HG03095 (cell line): ENCODE data around the gene ZNF283.
"Not testable (repeated sequence)": the region's sequence is repeated elsewhere in the genome, so short reads cannot be mapped to it uniquely, and the experiment has no call there.

Source experiments
- ATAC-seq: cut with Tn5 transposase; IDR thresholded peaks from one replicate; pipeline ENCODE4 v1.9.1; 2021; ENCODE audit warnings: moderate library complexity; ENCODE audit not compliant: unreplicated experiment

Gene ZNF283

GRCh38 chr19:43842007-43842406 lies 14.9 kb downstream of the ZNF283 start:
- ATAC-seq = no peak

- no peak for ATAC-seq
Observed at GRCh38 chr19:43847246-43847645, 20.1 kb downstream of the ZNF283 start.

- ATAC-seq = no peak
Observed at GRCh38 chr19:43847884-43848283, 20.8 kb downstream of the ZNF283 start.

GRCh38 chr19:43848821-43849220 lies 21.7 kb downstream of the ZNF283 start:
- ATAC-seq = no peak

GRCh38 chr19:43858174-43858573 lies 31.1 kb downstream of the ZNF283 start:
- no peak for ATAC-seq

- not testable (repeated sequence) for ATAC-seq
Observed at GRCh38 chr19:43866923-43867322, 39.8 kb downstream of the ZNF283 start.

- no peak for ATAC-seq
Observed at GRCh38 chr19:43872547-43873336, 45.6 kb downstream of the ZNF283 start.

GRCh38 chr19:43880483-43880882 lies 53.4 kb downstream of the ZNF283 start:
- no peak for ATAC-seq

- ATAC-seq = no peak
Observed at GRCh38 chr19:43883864-43884263, 56.7 kb downstream of the ZNF283 start, which contains the start of gene ZNF404. Gene ZNF404 (minus strand): TSS chr19:43883964.

GRCh38 chr19:43895727-43896308 lies 68.7 kb downstream of the ZNF283 start:
- no peak for ATAC-seq
